Endothelial cell of umbilical vein (primary cell): ENCODE data around the gene HSPA9. TPM values are rescaled to one million over a fixed set of nuclear protein-coding genes. Genes with fewer than 3 reads are reported as not detected.

Experiments
- BruUV-seq: library from RNA; stranded (reverse); fragments of 400-500 nt; replicated peaks from 2 replicates; lab custom pipeline; 2021; lab: Mats Ljungman, UMichigan
- CTCF ChIA-PET: fragments of 300-600, 350-600 bp; sonication (Branson Sonifier 250); formaldehyde crosslinking; loops from one replicate; lab custom pipeline; 2021; ENCODE audit warnings: antibody characterized with exemption, inconsistent platforms; lab: Charles Lee
- POLR2A ChIA-PET: fragments of 300-600, 350-600 bp; sonication (Branson Sonifier 250); formaldehyde crosslinking; loops from one replicate; lab custom pipeline; 2021; ENCODE audit warnings: antibody characterized with exemption, inconsistent platforms; lab: Charles Lee
- DNase-seq: peaks from one replicate; pipeline ENCODE4 v3.0.0-alpha.2; 2011; ENCODE audit warnings: low read depth, low spot score
- FAIRE-seq: peaks from 2 replicates; lab custom pipeline; 2011; peaks lifted over from hg19 to GRCh38; lab: Jason Lieb, UNC
- H2AFZ ChIP-seq: 2 replicates; pipeline ENCODE4 v1.6.0; 2012; ENCODE audit warnings: low read depth, low read length, control low read depth, inconsistent platforms
- H3K27ac ChIP-seq: 2 replicates; pipeline ENCODE4 v1.5.1; 2011; ENCODE audit warnings: low read depth, mild to moderate bottlenecking, control low read depth, low read length, moderate library complexity; ENCODE audit not compliant: insufficient read depth
- H3K27me3 ChIP-seq, 2 experiments: 2 replicates each; pipeline versions ENCODE4 v1.6.0 to v1.6.1; 2011; ENCODE audit warnings: low read length in 2 of 2, mixed read lengths in 1 of 2; ENCODE audit not compliant: control insufficient read depth in 2 of 2, insufficient read depth in 2 of 2
- H3K36me3 ChIP-seq, 2 experiments: 2 replicates in 1 of 2; 3 replicates in 1 of 2; pipeline ENCODE4 v1.5.1; 2011; ENCODE audit warnings: low read length in 2 of 2, mild to moderate bottlenecking in 1 of 2, moderate library complexity in 1 of 2; ENCODE audit not compliant: control insufficient read depth in 2 of 2, insufficient read depth in 2 of 2; ENCODE audit errors: extremely low read depth in 1 of 2
- H3K4me1 ChIP-seq: 3 replicates; pipeline ENCODE4 v1.5.1; 2011; ENCODE audit warnings: mild to moderate bottlenecking, low read length; ENCODE audit not compliant: control insufficient read depth, insufficient read depth; ENCODE audit errors: extremely low read depth
- H3K4me2 ChIP-seq: 2 replicates; pipeline ENCODE4 v1.6.1; 2011; ENCODE audit warnings: low read length, control low read depth, mixed read lengths; ENCODE audit not compliant: insufficient read depth
- H3K4me3 ChIP-seq, 3 experiments: fragments of 200-600 bp in 1 of 3; sonication (generic), shearing (Covaris generic) in 1 of 3; replicated peaks in 1 of 3; 2 replicates each; pipeline ENCODE4 v1.5.1; 2011 to 2016; ENCODE audit warnings: control low read depth in 3 of 3, low read length in 3 of 3, mild to moderate bottlenecking in 2 of 3, inconsistent platforms in 1 of 3, low read depth in 1 of 3, moderate library complexity in 1 of 3; ENCODE audit not compliant: insufficient read depth in 1 of 3
- H3K79me2 ChIP-seq: 2 replicates; pipeline ENCODE4 v1.6.0; 2012; ENCODE audit warnings: low read length, inconsistent platforms; ENCODE audit not compliant: control insufficient read depth, insufficient read depth
- H3K9ac ChIP-seq: replicated peaks from 2 replicates; pipeline ENCODE3; 2011; ENCODE audit warnings: low read length, control low read depth; ENCODE audit not compliant: insufficient read depth; ENCODE audit errors: extremely low read depth
- H3K9me1 ChIP-seq: replicated peaks from 3 replicates; pipeline ENCODE4 v1.6.0; 2011; ENCODE audit warnings: mild to moderate bottlenecking, low read length; ENCODE audit not compliant: control insufficient read depth, insufficient read depth; ENCODE audit errors: extremely low read depth
- H3K9me3 ChIP-seq: replicated peaks from 2 replicates; pipeline ENCODE4 v1.5.1; 2012; ENCODE audit warnings: low read length, inconsistent platforms; ENCODE audit not compliant: control insufficient read depth, insufficient read depth
- H4K20me1 ChIP-seq: replicated peaks from 2 replicates; pipeline ENCODE3; 2011; ENCODE audit warnings: mild to moderate bottlenecking, low read length; ENCODE audit not compliant: control insufficient read depth, insufficient read depth; ENCODE audit errors: extremely low read depth
- CTCF ChIP-seq, 2 donors: IDR thresholded peaks; 1 replicate in 1 of 2; 2 replicates in 1 of 2; pipeline ENCODE4 v1.5.1; 2011; ENCODE audit warnings: low read length in 2 of 2, mild to moderate bottlenecking in 2 of 2, moderate library complexity in 2 of 2, control low read depth in 1 of 2, inconsistent platforms in 1 of 2, low read depth in 1 of 2; ENCODE audit not compliant: insufficient read depth in 1 of 2; ENCODE audit errors: extremely low read depth in 1 of 2
- FOS ChIP-seq: IDR thresholded peaks from 2 replicates; pipeline ENCODE4 v1.6.1; 2011; ENCODE audit warnings: mild to moderate bottlenecking, low read length, moderate library complexity, borderline replicate concordance; ENCODE audit not compliant: insufficient read depth
- JUN ChIP-seq: IDR thresholded peaks from 2 replicates; pipeline ENCODE4 v1.6.1; 2011; ENCODE audit warnings: borderline replicate concordance, low read depth; ENCODE audit not compliant: insufficient read length, insufficient read depth
- POLR2AphosphoS5 ChIP-seq: IDR thresholded peaks from 2 replicates; pipeline ENCODE4 v1.6.1; 2012; ENCODE audit warnings: low read depth, mild to moderate bottlenecking, control low read depth, low read length, moderate library complexity; ENCODE audit not compliant: insufficient read depth
- dilution Hi-C: fragments of 300-500 bp; cut with MboI; formaldehyde crosslinking; loops from one replicate; pipeline ENCODE4 v1.15.0; 2019; ENCODE audit warnings: low sequenced_read_pairs; ENCODE audit not compliant: extremely low pct_ligation_motif_present
- intact Hi-C: fragments of 100-400 bp; cut with micrococcal nuclease; formaldehyde crosslinking; loops from one replicate; pipeline ENCODE4 v1.10.0; 2022
- polyA plus RNA-seq, 4 experiments: library from polyadenylated mRNA; depleted of rRNA in 3 of 4; stranded (reverse) in 3 of 4; unstranded in 1 of 4; fragments of >200 nt; gene quantifications; 2 replicates each; pipeline versions ENCODE4 v1.2.1 to v1.2.3, GENCODE V29; 2011 to 2012; ENCODE audit warnings: missing spikeins in 1 of 4
- total RNA-seq: library from RNA; stranded (reverse); gene quantifications from 2 replicates; pipeline ENCODE4 v1.2.3, GENCODE V29; 2021
- TF ChIP-seq, protein P1 (sequence below): IDR thresholded peaks from 2 replicates; pipeline ENCODE4 v1.6.1; 2011; ENCODE audit not compliant: insufficient read depth, insufficient read length

HSPA9 gene
- total and polyA plus RNA-seq, 2 donors (not counting 3 experiments of a cell fraction or from before 2014, with no cell fraction given), result 99.6 to 192 TPM

DNA sequence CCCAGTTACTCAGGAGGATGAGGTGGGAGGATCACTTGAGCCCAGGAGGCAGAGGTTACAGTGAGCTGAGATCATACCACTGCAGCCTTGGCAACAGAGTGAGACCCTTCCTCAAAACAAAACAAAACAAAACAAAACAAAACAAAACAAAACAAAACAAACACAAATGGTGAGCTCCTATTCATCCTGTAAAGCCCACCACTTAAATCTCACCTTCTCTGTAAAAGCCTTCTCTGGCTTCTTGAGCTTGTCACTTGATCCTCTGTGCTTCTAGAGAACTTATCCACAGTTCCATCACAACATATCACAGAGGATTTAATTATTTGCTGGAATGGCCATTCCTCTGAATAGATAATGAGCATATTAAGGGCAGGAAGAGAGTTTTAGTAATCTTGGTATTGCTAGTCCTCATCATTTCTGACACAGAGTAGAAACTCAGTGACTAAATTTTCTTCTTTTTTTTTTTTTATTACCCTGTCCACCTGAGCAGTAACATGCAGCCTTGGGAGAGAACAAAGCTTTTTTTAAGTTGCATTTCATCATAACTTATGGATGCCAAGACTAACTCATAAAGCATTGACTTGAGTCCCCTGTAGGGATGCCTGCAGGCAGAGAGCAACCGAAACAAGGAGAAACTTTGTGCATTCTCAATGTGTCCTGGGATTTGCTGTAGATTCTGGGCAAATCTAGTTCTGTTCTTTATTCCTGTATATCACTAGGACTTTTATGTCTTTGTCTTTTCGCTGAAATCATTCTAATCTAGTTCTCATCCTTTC lies 13.0 kb upstream of the HSPA9 start:
- ChIA-PET CTCF (interaction anchor here (1.3 to 1.7 kb wide), 2 partner anchors 9 to 202 kb away, joined by 4 to 13 read pairs; no protein-coding TSS in a partner anchor), POLR2A (interaction anchor here (0.6 kb wide), 1 partner anchor 693 kb away, joined by 3 read pairs; no protein-coding TSS in a partner anchor)
- Histone ChIP-seq H3K9ac (no peak overlapping the region), H2AFZ (no peak overlapping the region), H3K4me2 (no peak overlapping the region), H4K20me1 (no peaks in the 10 kb centered on the region), H3K27ac (no peak overlapping the region), H3K9me3 (no peaks in the 10 kb centered on the region), H3K9me1 (no peaks in the 10 kb centered on the region), H3K36me3 (no peaks in the 10 kb centered on the region), H3K27me3 (peaks cover 2 to 8% of the 10 kb centered on the region in 2 experiments), H3K79me2 (no peaks in the 10 kb centered on the region), H3K4me1 (no peaks in the 10 kb centered on the region), H3K4me3 (no peak overlapping the region)
- dilution Hi-C loops (no loop called here), intact Hi-C loops (no loop called here)
- no peak for FAIRE-seq
- BruUV-seq, result no TSS peak
- TF ChIP-seq POLR2AphosphoS5, result no peak
- TF ChIP-seq CTCF (IDR thresholded peaks at IDR 0.05; ENCODE audit: extremely low read depth in 1 of 2, insufficient read depth in 1 of 2, low read depth in 1 of 2, low read length in 2 of 2), result no peak
- TF ChIP-seq, protein P1, sequence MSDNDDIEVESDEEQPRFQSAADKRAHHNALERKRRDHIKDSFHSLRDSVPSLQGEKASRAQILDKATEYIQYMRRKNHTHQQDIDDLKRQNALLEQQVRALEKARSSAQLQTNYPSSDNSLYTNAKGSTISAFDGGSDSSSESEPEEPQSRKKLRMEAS, result no peak
- TF ChIP-seq FOS, result no peak
- TF ChIP-seq JUN, result no peak
- no peak for DNase-seq
